ENCODE measurements around the gene SPAG9.

The SPAG9 gene

GRCh38 chr17:51120739-51121619 is at the start of gene SPAG9:
TSS of gene SPAG9 (minus strand) at chr17:51120868. CDS start at chr17:51120656, 212 bp downstream.
- intact Hi-C loops (cut with DNase I): loop anchor here (2.0 kb wide), 2 partner anchors 32 to 74 kb away; partner anchors contain the start of gene NME1
- DNase-seq: peak; percentile 81 to 99 (median 93)

DNA sequence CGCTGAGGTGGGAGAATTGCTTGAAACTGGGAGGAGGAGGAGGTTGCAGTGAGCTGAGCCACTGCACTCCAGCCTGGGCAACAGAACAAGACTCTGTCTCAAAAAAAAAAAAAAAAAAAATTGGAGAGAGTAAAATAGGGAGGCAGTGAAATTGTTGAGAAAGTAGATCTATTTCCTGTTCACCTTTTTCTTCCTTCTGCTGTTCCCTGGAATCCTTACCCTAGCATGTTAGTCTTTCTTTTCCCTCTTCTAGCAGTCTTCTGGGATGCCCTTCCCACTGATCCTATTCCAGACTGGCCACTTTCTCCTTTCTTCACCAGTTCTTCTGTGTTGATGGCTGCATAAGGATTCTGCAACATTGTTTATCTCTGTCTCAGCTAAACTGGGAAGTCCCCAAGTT is 48.7 kb upstream of the SPAG9 start:
- no peak for DNase-seq
- intact Hi-C loops (cut with DNase I): no loop called here

DNA sequence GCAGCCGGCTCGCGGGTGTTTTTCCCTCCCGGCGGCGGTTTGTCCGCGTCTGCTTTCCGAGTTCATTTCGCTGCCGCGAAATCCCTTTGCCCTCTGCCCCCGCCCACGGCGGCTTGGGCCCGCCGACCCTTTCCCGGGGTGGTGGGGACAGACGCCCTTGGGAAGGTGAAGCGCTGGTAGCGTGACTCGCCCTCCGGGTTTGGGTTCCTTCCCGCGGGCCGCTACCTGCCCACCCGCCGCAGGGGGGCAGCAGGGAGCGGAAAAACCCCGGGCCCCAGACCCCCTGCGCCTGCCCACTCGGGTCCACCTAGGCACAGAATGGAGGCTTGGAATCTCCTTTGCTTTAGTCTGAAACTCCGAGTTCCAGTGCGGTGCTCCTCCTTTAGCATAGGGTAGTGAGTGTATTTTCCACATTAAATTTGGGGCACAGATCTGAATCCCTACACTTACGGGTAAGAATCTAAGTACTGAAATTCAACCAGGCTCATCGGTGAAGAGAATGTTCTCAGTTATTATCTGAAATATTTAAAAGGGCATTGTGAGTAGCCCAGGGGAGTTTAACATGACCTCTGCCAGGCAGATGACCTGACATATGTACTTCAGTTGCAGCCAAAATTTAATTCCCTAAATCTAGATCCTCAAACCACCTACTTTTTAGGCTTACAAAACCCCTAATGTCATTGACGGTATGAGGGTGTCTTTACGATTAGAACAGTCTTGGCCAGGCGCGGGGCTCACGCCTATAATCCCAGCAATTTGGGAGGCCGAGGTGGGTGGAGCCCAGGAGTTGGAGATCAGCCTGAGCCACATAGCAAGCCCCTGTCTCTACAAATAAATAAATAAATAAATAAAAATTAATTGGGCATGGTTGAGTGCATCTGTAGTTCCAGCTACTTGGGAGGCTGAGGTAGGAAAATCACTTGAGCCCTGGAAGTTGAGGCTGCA is 46.6 kb upstream of the SPAG9 start:
- DNase-seq: peak in 7 of 10 donors; percentile 25 to 90 (median 46)
- intact Hi-C loops (cut with DNase I): loop anchor here (2.0 kb wide), 1 partner anchor 94 kb away; the partner anchor contains the start of genes MBTD1 and UTP18

GRCh38 chr17:51166198-51166986 is 45.7 kb upstream of the SPAG9 start, which contains the start of gene NME2:
TSS of gene NME2 (plus strand) at chr17:51166411. CDS start at chr17:51166831, 420 bp downstream.
- intact Hi-C loops (cut with DNase I): loop anchor here (2.0 kb wide), 1 partner anchor 94 kb away; the partner anchor contains the start of genes MBTD1 and UTP18
- DNase-seq: peak; percentile 61 to 97 (median 78)

GRCh38 chr17:51165680-51166197 is 45.1 kb upstream of the SPAG9 start:
- intact Hi-C loops (cut with DNase I): loop anchor here (2.0 kb wide), 1 partner anchor 95 kb away; the partner anchor contains the start of genes MBTD1 and UTP18
- DNase-seq: peak in 4 of 10 donors; percentile 8 to 84 (median 76)

DNA sequence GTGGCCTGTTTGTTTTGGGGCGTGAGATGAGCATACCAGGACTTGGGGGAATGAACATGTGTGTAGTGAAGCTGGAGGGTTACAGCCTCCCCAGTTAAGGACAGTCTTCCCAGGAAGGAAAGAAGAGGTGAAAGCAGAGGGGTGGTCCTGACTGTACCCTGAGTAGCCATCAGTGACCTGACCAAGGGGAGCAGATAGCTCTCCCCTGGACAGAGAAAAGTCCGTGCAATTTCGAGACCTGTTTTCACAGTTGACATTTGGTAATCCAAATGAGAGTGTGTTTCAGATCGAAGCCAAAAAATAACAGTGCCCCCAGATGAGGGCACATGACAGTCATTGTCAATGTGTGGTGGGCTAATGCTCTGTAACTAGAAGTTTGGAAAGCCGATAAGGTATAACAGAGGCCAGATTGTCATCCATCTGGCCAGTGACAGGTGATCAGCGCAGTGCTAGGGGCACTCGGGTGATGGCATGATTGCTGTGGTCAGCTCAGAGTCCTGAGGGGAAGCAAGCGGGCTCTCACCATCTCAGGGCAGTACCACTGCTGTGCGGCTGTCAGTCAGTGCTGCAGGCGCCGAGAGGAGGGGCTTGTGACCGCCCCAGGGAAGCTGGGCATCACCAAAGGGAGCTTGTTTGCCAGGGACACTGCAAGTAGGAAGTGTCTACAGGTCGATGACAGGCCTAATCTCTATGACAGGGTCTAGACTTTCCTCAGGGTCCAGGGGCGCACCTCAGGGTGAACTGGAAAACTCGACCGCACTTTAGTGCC is 44.4 kb upstream of the SPAG9 start:
- intact Hi-C loops (cut with DNase I): no loop called here
- DNase-seq: no peak

DNA sequence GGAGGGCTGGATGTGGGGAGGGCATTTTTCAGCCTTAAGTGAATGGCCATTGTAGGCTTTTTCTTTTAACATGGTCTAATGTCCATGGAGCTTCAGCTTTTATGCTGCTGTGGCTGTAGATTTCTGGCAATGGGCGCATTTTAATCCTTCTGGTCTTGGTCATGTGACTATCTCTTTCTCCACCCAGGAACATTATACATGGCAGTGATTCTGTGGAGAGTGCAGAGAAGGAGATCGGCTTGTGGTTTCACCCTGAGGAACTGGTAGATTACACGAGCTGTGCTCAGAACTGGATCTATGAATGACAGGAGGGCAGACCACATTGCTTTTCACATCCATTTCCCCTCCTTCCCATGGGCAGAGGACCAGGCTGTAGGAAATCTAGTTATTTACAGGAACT is 40.9 kb upstream of the SPAG9 start:
- DNase-seq: no peak
- intact Hi-C loops (cut with DNase I): no loop called here

- intact Hi-C loops (cut with DNase I): loop anchor here (10.0 kb wide), 1 partner anchor 305 kb away; no protein-coding TSS in a partner anchor
- no peak for DNase-seq
Measured at GRCh38 chr17:51159604-51160003, 38.9 kb upstream of the SPAG9 start.

DNA sequence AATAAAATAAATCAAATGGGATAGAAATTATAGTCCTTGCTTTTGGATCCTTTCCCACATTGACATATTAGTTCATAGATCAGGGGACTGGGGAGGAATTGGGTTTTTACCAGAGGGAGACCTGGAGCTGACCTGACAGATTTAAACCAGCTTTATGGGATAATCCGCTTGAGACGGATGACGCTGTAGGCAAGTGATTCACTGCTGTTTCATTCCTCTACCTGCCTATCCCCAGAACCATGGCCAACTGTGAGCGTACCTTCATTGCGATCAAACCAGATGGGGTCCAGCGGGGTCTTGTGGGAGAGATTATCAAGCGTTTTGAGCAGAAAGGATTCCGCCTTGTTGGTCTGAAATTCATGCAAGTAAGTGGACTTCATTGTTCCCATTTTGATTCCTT is 34.7 kb upstream of the SPAG9 start:
- intact Hi-C loops (cut with DNase I): loop anchor here (10.0 kb wide), 1 partner anchor 301 kb away; no protein-coding TSS in a partner anchor
- DNase-seq: no peak

DNA sequence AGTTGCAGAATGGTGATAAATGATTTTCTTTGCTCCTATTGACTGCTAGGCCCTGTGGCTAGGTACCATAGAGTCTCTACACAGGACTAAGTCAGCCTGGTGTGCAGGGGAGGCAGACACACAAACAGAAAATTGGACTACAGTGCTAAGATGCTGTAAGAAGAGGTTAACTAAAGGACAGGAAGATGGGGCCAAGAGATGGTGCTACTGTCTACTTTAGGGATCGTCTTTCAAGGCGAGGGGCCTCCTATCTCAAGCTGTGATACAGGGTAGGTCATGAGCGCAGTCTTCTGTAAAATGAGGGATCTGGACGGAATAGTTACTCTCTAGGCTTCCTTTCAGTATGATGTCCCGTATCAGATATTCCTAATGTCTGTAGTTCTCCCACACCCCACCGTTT is 33.5 kb upstream of the SPAG9 start:
- DNase-seq: no peak
- intact Hi-C loops (cut with DNase I): loop anchor here (10.0 kb wide), 1 partner anchor 299 kb away; no protein-coding TSS in a partner anchor

GRCh38 chr17:51153210-51154072 is 32.8 kb upstream of the SPAG9 start, which contains the start of gene NME1:
TSS of gene NME1 (plus strand) at chr17:51153559. CDS start at chr17:51155655, 2,096 bp downstream.
- peak; percentile 94 to 100 (median 96) for DNase-seq
- intact Hi-C loops (cut with DNase I): loop anchor here (2.0 to 10.0 kb wide), 3 partner anchors 33 to 299 kb away; partner anchors contain the start of gene SPAG9

GRCh38 chr17:51152766-51153209 is 32.1 kb upstream of the SPAG9 start:
- intact Hi-C loops (cut with DNase I): loop anchor here (1.0 to 10.0 kb wide), 4 partner anchors 32 to 298 kb away; partner anchors contain the start of gene SPAG9
- no peak for DNase-seq

GRCh38 chr17:51150932-51151331 is 30.3 kb upstream of the SPAG9 start:
- no peak for DNase-seq
- intact Hi-C loops (cut with DNase I): loop anchor here (10.0 kb wide), 1 partner anchor 296 kb away; no protein-coding TSS in a partner anchor

DNA sequence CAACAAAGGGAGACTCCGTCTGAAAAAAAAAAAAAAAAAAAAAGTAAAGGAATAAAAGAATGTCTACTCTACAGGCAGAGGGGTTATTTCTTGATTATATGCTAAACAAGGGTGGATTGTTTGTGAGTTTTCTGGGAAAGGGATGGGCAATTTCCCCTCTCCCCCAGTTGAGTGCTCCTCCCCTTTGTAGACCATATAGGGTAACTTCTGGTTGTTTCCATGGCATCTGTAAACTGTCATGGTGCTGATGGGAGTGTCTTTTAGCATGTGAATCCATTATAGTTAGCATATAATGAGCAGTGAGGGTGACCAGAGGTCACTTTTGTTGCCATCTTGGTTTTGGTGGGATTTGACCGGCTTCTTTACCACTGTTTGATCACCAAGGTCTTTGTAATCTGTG is 28.5 kb upstream of the SPAG9 start:
- no peak for DNase-seq
- intact Hi-C loops (cut with DNase I): no loop called here

DNA sequence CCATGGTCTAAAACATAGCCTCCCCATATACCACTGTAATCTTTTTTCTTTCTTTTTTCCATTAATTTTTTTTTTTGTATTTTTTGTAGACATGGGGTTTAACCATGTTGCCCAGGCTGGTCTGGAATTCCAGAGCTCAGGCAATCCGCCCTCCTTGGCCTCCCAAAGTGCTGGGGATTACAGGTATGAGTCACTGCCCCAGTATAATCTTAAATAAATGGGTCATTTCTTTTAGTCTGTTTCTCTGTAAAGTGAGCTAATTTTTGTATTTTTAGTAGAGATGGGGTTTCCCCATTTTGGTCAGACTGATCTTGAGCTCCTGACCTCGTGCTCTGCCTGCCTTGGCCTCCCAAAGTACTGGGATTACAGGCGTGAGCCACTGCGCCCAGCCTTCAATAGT is 27.0 kb upstream of the SPAG9 start:
- DNase-seq: no peak
- intact Hi-C loops (cut with DNase I): no loop called here

- intact Hi-C loops (cut with DNase I): no loop called here
- no peak for DNase-seq
Measured at GRCh38 chr17:51144266-51145022, 23.8 kb upstream of the SPAG9 start.
